HG03280 (cell line): Measurements from ENCODE around the gene DDX31.

Source experiments
- ATAC-seq: cut with Tn5 transposase; IDR thresholded peaks from one replicate; pipeline ENCODE4 v1.9.1; 2021; ENCODE audit warnings: mild to moderate bottlenecking, moderate library complexity; ENCODE audit not compliant: unreplicated experiment

Gene DDX31

DNA sequence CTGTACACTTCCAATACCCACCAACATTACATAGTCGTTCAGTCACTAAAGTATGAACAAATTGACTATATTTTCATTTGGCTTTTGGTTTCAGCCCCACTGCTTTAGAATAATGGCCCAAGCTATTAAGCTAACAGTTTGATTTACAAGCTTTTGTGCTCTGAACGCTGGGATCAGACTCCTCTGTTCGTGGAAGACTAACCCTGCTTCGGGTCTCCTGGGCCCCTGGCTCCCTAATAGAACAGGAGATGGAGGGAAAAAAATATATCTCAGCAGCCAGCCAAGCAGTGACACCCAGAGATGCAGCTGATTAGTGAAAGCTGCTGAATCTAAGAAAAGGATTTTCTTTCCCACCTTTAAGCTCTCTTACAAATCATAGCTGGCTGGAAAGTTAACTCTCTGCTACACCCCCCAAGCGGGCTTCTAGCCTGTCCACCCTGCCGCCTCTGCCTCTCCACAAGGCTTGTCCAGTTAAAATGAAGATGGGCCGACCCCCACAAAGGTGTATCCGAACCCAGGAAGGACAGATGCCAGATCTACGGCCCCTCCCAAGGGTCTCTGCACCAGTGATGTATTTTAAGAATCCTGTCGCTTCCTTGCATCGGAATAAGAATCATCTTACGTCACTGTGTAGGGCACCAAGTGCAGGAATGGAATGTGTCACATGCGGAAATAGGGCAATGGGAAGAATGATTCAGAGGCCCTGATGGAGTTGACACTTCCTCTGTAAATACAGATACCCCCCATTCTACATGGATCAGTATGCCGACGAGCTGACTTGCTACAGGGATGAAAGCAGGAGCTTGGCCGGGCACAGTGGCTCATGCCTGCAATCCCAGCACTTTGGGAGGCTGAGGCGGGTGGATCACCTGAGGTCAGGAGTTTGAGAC is 120.8 kb downstream of the DDX31 start:
- ATAC-seq, result no peak

- no peak for ATAC-seq
These were observed 121.6 kb downstream of the DDX31 start for GRCh38 chr9:132547976-132548730.

DNA sequence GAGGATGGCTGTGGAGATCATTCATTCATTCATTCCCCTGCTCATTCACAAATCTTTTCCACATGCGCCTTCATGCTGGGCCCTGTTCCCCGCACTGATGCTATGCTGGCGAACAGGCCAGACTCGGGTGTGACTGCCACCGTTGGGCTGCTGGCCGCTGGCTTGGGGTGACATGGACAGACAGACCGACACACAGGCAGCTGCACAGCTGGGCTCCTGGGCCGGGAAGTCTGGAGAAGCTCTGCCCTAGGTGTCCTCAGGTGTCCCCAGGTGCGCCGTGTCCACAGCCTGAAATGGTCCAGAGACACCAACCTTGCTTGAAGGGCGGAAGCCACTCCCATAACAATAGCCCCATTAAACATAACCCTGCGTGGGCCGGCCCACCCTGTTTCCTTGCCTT is 122.3 kb downstream of the DDX31 start:
- ATAC-seq, result no peak

GRCh38 chr9:132547052-132547431 is 122.7 kb downstream of the DDX31 start:
- ATAC-seq, result no peak

DNA sequence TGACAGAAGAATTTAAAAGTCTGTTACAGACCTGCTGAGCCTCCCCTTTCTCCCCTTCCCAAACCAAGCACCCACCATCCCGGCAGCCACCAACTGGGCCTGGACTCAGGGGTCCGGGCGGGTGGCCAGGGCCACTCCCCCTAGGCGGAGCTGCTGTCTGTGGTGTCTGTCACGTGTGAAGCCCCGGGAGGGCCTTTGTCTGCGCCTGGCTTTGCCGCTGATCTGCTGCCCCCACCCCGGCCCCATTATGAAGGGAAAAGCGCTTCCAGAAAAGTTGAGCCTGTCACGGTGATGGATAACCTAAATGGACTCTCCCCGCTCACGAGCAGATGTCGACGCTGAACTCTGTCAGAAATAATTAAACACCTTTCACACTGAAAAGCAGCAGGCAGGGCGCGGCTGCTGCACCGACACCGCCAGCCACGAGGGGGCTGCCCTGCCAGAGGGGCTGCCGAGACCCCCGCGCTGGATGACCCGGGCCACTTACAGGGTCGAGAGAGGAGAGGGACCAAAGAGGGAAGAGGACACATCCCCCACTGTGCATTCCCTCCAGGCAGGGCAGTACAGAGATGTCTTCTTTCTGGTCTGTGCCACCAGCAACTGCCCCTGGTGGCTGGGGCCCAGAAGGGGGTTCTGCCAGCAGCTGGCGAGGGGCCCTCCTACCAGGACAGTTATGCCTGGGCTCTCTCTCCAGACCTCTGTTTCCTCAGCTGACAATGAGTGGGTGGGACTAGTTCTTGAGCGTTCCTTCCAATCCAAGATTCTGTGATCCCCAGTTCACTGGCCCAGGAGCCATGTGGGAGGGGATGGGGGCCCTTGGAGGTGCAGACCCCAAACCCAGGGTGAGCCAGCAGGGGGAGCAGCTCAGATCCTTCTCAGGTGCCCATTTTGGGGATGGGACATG is 123.4 kb downstream of the DDX31 start:
- no peak for ATAC-seq

DNA sequence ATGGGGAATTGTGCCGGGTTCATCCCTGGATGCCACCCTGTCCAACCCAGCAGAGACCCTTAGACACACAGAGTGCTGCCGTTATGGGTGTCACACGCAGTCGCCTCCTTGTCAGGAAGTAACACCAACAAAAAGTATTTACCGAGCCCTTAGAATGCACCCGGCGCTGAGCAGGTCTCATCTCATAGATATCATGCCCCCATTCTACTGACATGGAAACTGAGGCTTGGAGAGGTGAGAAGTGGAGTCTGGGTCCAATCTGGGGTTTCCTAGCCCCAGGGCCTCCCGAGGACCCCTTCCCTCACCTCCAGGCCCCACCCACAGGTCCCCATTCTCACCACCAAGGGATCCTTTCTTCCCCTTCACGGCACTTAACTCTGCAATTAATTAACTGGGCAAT is 124.2 kb downstream of the DDX31 start:
- ATAC-seq, result no peak

DNA sequence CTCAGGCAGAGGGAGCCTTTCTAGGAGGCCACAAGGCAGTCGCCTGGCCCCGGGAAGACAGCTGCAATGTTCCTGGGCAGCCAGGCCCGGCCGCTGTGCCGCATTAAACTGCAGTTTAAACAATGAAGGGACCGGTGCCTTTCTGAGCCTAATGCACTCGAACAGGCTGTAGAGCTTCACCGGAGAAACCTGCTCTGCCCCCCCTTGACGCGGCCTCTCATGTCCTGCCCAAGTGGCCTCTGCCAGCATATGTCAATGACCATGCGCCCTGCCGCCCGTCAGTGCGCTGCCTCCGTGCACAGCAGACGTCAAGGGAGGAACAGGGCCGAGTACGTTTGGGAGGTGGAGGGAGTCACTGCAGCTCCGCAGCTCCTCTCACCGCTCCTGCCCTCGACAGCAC is 125.8 kb downstream of the DDX31 start:
- ATAC-seq, result no peak

DNA sequence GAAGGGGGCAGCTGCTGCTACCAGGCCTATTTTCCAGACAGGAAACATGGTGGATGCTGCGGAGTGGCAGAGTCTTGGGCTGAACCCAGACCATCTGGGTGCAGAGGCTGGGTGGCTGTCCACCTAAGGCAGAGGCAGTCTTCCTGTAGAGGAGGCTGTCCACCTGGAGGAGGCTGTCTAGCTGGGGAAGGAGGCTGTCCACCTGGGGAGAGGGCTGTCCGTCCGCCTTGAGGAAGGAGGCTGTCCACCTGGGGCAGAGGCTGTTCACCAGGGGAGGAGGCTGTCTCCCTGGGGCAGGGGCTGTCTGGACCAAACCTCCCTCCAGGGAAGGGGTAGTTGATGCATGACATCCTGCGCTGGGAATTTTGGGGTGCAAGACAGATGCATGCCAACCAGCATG is 126.5 kb downstream of the DDX31 start:
- no peak for ATAC-seq
